MCF 10A (cell line): ENCODE results near the gene HOXB8. TPM values are rescaled to one million over a fixed set of nuclear protein-coding genes. Genes with fewer than 3 reads are reported as not detected.

Experiments
- BruUV-seq: library from RNA; stranded (reverse); fragments of 400-500 nt; replicated peaks from 2 replicates; lab custom pipeline; 2021; lab: Mats Ljungman, UMichigan
- CTCF ChIA-PET: fragments of 300-600 bp; sonication (Branson Sonifier 250); formaldehyde crosslinking; extraction: SDS; loops from one replicate; lab custom pipeline; 2021; ENCODE audit warnings: antibody characterized with exemption, inconsistent platforms; lab: Yijun Ruan, JAX
- POLR2A ChIA-PET: fragments of 300-600, 350-650 bp; sonication (Branson Sonifier 250); formaldehyde crosslinking; extraction: SDS; loops from one replicate; lab custom pipeline; 2020; ENCODE audit warnings: antibody characterized with exemption, inconsistent platforms; lab: Yijun Ruan, JAX
- DNase-seq: peaks from one replicate; pipeline ENCODE4 v3.0.0-alpha.2; 2018; ENCODE audit not compliant: unreplicated experiment
- H3K27ac Mint-ChIP-seq: one replicate; pipeline ENCODE4 v1.8.0; 2022; ENCODE audit warnings: mild to moderate bottlenecking, low read depth, mixed read lengths; ENCODE audit not compliant: unreplicated experiment
- H3K27me3 Mint-ChIP-seq: one replicate; pipeline ENCODE4 v1.8.0; 2022; ENCODE audit warnings: mixed read lengths; ENCODE audit not compliant: insufficient read depth, unreplicated experiment
- H3K36me3 Mint-ChIP-seq: one replicate; pipeline ENCODE4 v1.8.0; 2022; ENCODE audit warnings: mild to moderate bottlenecking, moderate library complexity, mixed read lengths; ENCODE audit not compliant: insufficient read depth, unreplicated experiment
- H3K4me1 Mint-ChIP-seq: one replicate; pipeline ENCODE4 v1.8.0; 2022; ENCODE audit warnings: mixed read lengths; ENCODE audit not compliant: insufficient read depth, unreplicated experiment
- H3K4me3 Mint-ChIP-seq: one replicate; pipeline ENCODE4 v1.8.0; 2022; ENCODE audit warnings: mild to moderate bottlenecking, moderate library complexity, mixed read lengths; ENCODE audit not compliant: unreplicated experiment
- H3K9me3 Mint-ChIP-seq: one replicate; pipeline ENCODE4 v1.8.0; 2022; ENCODE audit warnings: mixed read lengths; ENCODE audit not compliant: unreplicated experiment
- CTCF ChIP-seq: fragments of 200-600 bp; IDR thresholded peaks from one replicate; pipeline ENCODE4 v1.8.0; 2022; ENCODE audit warnings: antibody characterized with exemption, mild to moderate bottlenecking; ENCODE audit not compliant: unreplicated experiment
- intact Hi-C: fragments of 100-400 bp; cut with micrococcal nuclease; formaldehyde crosslinking; loops from 2 replicates; pipeline ENCODE4 v1.14.1; 2022
- total RNA-seq: library from RNA; stranded (reverse); gene quantifications from 2 replicates; pipeline ENCODE4 v1.2.3, GENCODE V29; 2022

HOXB8 gene
- total RNA-seq, 1 experiment from 2014 or later, result not detected

- ChIA-PET POLR2A (interaction anchor here (0.7 kb wide), 1 partner anchor 45 kb away, joined by 3 read pairs; no protein-coding TSS in a partner anchor), CTCF (no interaction called here)
- no peaks in the 10 kb centered on the region for H3K9me3 Mint-ChIP-seq
These were observed 28.0 kb upstream of the HOXB8 start for GRCh38 chr17:48642843-48643696.

DNA sequence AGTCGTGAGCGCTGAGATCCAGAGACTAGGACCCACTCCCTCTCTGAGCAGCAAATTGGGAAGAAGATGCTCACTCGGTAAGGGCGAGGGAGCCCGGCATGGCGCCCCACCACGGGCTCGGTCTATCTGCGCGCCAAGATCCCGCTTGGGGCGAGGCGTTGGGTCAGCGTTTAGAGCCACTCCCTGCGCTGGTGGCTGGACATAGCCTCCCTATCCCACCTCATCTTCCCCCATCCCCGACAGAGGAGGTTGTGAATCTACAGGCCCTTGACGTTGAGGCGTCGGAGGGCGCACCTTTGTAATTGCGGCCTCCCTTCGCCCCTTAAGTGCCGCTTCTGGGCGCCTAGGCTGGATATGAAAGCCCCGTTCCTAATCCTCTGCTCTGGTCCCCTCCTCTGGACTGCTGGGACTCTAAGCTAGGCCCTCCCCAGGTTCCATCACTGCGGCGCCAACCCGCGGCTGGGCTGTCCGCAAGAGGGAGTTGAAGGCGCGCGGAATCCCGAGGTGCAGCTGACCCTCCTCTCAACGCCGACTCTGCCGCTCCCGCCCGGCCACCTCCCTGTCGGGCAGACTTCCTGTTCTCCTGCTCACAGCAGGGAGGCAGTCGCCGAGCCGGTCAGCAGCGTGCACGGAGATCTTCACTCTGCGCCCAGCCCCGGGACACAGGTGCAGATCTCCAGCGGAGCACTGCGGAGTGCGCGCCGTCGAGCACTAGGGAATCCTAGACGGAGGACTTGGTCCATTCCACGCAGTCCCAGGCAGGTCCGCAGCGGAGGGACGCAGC is 27.2 kb upstream of the HOXB8 start:
- H3K27ac Mint-ChIP-seq, result no peak overlapping the region

More at GRCh38 chr17:48642843-48643696, 28.0 kb upstream of the HOXB8 start:
- intact Hi-C loops, result no loop called here
- H3K4me3 Mint-ChIP-seq, result no peak overlapping the region
- H3K27me3 Mint-ChIP-seq, result peaks cover 99% of the 10 kb centered on the region
- DNase-seq, result no peak
- BruUV-seq, result no TSS peak
- peaks cover 10% of the 10 kb centered on the region for H3K4me1 Mint-ChIP-seq
- no peaks in the 10 kb centered on the region for H3K36me3 Mint-ChIP-seq
- no peak overlapping the region for H3K27ac Mint-ChIP-seq
- TF ChIP-seq CTCF, result no peak

GRCh38 chr17:48641541-48642058 is 26.5 kb upstream of the HOXB8 start:
- BruUV-seq, result no TSS peak
- Mint-ChIP-seq H3K9me3 (no peaks in the 10 kb centered on the region), H3K27me3 (peaks cover 99% of the 10 kb centered on the region), H3K4me1 (peaks cover 8% of the 10 kb centered on the region), H3K36me3 (no peaks in the 10 kb centered on the region), H3K27ac (no peak overlapping the region), H3K4me3 (no peak overlapping the region)
- DNase-seq, result no peak
- TF ChIP-seq CTCF, result no peak
- ChIA-PET CTCF (interaction anchor here (0.7 to 1.6 kb wide), 2 partner anchors 23 to 507 kb away, joined by 3 to 4 read pairs; no protein-coding TSS in a partner anchor), POLR2A (no interaction called here)
- intact Hi-C loops, result no loop called here

More for the DNA sequence above, 27.2 kb upstream of the HOXB8 start:
- intact Hi-C loops, result no loop called here
- POLR2A ChIA-PET, result no interaction called here
- no TSS peak for BruUV-seq
- CTCF ChIA-PET, result interaction anchor here (0.7 kb wide), 1 partner anchor 507 kb away, joined by 3 read pairs; no protein-coding TSS in a partner anchor
- no peak for TF ChIP-seq CTCF
- no peak for DNase-seq
- peaks cover 99% of the 10 kb centered on the region for H3K27me3 Mint-ChIP-seq
- H3K4me1 Mint-ChIP-seq, result peaks cover 14% of the 10 kb centered on the region
- no peaks in the 10 kb centered on the region for H3K36me3 Mint-ChIP-seq
- H3K4me3 Mint-ChIP-seq, result no peak overlapping the region
- no peaks in the 10 kb centered on the region for H3K9me3 Mint-ChIP-seq

- Mint-ChIP-seq H3K27me3 (peaks cover 99% of the 10 kb centered on the region), H3K4me3 (no peak overlapping the region), H3K4me1 (peaks cover 8% of the 10 kb centered on the region), H3K9me3 (no peaks in the 10 kb centered on the region), H3K27ac (no peak overlapping the region), H3K36me3 (no peaks in the 10 kb centered on the region)
- no peak for DNase-seq
- ChIA-PET CTCF (interaction anchor here (0.6 to 1.7 kb wide), 7 partner anchors 20 to 242 kb away, joined by 3 to 4 read pairs (median 4); no protein-coding TSS in a partner anchor), POLR2A (no interaction called here)
- no TSS peak for BruUV-seq
- no peak for TF ChIP-seq CTCF
- intact Hi-C loops, result no loop called here
These were observed 25.7 kb upstream of the HOXB8 start for GRCh38 chr17:48640858-48641180.
